GM18520 (cell line): Measurements from ENCODE around the gene PRRT3.

Experiments used
- ATAC-seq: cut with Tn5 transposase; IDR thresholded peaks from one replicate; pipeline ENCODE4 v1.9.1; 2021; ENCODE audit not compliant: unreplicated experiment

Gene PRRT3

DNA sequence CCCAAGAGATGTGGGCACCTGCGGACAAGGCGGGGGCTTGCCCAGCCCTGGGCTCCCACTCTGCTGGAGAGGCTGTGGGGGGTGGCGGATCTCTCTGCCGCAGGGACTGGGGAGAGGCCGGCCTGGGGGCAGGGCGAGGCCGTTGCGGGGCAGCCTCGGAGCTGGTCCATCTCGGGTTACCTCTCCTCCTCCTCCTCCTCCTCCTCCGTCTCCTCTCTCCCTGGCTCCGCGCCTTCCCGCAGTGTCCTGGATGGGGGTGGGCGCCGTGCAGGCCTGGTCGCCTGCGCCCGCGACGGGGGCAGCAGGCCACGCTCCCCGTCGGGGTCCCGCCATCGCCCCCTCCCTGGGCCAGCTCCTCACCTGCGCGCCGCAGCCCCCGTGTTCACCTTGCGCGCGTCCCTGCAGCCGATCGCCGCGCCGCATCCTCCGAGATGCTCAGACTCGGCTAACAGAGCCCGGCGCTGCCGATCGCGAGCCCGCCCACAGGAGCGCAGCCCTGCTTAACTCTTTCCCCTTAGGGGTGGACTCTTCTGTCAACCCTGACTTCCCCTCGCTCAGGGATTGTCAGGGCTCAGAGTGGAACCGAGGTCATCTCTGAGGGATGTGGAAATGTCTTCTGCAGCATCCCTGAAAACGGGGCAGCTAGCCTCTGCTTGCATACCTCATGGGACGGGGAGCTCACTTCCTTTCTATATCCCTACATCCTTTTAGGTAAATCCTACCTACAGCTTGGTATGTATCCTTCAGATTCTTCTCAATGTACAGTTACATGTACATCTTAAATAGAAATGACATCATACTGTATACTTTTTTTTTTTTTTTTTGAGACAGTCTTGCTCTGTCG, at the start of gene PRRT3:
Gene PRRT3, minus strand, starts transcription at position 447 of the 844 bp plus-strand sequence. CDS start 2,293 bp downstream, outside the sequence.
- ATAC-seq = peak; percentile 59

- no peak for ATAC-seq
Measured at GRCh38 chr3:10000686-10001085, 48.5 kb upstream of the PRRT3 start.

DNA sequence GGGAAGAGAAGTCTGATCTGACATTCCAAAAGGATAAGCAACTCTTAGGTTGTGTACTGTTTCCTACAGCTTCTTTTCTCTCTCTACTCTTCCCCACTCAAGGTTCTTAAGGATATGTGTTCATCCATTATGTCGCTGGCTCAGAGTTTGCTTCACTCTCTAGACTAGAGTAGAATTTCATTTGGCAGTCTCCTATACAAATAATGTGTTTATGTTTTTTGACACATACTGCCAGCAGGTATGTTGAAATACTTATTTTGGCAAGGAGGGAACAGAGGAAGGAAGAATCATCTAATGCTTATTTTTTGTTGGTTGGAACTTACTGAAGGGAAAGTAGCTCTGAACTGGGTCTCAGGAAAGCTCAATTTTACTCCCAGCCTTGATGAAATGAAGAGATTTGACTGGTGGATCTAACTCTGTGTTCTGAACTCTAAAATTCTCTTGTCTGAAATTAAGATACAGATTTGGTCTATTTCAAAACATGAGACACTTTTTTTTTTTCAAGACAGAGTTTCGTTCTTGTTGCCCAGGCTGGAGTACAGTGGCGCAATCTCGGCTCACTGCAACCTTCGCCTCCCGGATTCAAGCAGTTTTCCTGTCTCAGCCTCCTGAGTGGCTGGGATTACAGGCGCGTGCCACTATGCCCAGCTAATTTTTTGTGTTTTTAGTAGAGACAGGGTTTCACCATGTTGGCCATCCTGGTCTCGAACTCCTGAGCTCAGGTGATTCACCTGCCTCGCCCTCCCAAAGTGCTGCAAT, 42.1 kb upstream of the PRRT3 start:
- no peak for ATAC-seq

GRCh38 chr3:9986230-9986725, 34.1 kb upstream of the PRRT3 start:
- ATAC-seq = peak; percentile 22

DNA sequence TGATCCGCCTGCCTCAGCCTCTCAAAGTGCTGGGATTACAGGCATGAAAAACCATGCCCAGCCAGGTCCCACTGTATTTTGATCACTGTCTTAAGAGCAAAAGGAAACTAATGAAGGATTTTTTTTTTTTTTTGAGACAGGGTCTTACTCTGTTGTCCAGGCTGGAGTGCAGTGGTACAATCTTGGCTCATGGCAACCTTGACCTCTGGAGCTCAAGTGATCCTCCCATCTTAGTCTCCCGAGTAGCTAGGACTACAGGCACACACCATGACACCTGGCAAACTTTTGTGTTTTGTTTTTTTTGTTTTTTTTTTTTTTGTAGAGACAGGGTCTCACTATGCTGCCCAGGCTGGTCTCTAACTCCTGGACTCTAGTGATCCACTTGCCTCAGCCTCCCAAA, 28.0 kb upstream of the PRRT3 start:
- ATAC-seq = no peak

DNA sequence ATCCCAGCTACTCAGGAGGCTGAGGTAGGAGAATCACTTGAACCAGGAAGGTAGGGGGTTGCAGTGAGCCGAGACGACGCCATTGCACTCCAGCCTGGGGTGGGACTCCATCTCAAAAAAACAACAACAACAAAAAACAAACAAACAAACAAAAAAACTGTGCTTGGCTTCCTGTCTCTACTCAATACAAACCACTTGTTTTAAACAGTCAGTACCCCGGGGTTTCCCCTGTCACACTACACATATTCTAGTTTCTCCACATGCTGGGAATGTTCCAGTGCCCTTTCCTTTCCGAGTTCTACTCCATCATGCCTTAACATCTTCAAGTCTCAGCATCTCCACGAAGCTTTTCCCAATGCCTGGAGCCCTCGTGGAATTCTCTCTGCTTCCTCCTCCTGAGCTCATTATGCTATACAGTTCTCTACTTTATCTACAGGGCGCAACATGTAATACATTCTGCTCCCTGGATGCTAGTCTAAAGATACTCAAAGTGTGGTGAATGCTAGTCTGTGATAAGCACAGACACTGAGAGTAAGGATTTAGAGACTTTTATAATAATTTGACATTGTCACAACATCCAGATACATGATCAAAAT, 26.6 kb upstream of the PRRT3 start:
- no peak for ATAC-seq

DNA sequence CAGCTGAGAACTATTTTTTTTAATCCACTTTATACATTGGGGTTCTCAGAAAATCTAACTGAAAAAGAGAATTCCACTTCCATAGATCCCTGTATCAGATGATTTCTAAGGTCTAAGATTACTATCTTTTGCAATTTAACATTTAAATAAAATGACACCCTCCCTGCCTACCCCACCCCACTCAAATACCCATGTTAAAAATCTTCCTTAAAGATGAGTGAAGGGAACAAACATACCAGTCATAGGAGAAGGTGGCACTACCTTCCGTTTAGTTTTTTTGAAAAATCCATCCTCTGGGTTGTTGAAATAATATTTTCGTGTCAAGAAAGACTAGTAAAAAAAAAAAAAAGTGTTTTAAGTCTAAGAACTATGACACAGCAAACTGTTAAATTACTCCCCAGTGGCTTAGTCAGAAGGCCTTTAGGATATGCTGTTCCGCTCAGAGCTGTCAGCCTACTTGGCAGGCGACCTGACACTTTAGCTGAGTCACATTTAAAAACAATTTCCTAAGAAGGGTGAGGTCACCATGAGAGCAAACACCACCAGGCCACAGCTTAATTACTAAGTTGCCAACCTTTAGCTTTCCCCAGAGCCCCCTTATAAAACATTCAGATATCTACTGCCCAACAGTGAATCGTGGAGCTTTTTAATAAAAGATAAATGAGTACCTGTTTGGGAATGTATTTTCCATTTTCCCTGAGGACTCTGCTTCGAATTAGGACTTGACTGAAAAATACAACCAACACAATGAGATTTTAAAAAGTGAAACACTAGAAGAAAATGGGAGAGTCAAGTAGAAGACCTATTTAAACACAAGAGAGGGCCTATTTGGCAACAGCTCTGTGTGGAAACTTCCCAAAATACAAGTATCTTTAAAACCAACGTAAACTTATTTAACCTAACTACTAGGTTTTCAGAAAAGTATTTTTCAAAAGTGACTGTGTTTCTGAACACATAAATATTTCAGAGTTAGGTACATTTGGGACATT, 24.8 kb upstream of the PRRT3 start:
- no peak for ATAC-seq

GRCh38 chr3:9970020-9970652, 17.9 kb upstream of the PRRT3 start:
- ATAC-seq = no peak

DNA sequence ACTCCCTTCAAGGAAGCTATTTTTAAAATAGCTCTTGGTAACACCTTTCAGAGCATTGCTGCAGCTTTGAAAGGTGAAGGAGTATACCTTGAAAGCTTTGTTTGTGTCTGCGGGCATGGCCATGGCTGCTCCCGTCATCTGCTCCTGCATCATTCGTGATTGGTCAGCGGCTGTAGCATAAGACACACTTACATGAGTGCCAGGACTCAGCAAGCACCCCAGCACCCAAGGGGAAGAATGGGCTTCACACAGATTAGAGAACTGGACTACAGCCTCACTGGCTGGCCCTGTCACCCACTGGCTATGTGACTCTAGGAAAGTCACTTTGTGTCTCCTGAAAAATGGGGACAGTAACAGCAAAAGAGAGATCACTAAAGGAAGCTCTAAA, 17.4 kb upstream of the PRRT3 start:
- no peak for ATAC-seq

- no peak for ATAC-seq
Measured at GRCh38 chr3:9966841-9967240, 14.6 kb upstream of the PRRT3 start.

DNA sequence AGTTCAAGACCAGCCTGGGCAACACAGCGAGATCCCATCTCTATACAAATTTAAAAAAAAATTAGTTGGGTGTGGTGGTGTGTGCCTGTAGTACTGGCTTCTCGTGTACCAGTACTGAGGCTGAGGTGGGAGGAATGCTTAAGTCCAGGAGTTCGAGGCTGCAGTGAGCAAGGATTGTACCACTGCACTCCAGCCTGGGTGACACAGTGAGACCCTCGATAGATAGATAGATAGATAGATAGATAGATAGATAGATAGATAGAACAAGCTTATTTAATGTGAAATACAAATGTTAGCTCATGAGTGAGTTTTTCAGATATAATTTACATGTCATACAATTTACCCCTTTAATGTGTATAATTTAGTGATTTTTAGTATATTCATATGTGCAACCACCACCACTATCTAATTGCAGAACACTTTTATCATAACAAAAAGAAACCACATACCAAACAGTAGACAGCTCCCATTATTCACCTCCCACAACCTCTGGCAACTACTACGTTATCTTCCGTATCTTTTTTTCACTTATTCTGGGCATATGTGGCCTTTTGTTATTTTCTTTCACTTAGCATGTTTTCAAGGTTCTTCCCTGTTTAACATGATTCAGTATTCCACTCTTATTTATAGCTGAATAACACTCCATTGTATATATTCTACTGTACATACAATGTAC, 13.1 kb upstream of the PRRT3 start:
- no peak for ATAC-seq

DNA sequence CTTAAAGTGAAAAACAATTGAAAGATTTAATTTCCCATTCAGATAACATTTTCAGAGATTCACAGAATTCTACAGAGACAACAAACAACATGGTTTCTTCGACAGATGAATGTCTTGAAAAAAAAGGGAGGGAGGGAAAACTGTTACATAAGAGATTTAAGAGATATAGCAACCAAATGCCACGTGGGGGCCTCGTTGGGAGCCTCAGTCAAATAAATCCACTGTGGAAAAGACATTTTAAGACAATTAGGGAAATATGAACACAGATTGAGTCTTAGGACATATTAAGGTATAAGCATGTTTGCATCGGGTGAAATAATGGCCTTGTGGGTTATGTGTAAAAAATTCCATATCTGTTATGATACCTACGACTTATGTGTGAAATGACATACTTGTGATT, 5.0 kb upstream of the PRRT3 start:
- no peak for ATAC-seq

DNA sequence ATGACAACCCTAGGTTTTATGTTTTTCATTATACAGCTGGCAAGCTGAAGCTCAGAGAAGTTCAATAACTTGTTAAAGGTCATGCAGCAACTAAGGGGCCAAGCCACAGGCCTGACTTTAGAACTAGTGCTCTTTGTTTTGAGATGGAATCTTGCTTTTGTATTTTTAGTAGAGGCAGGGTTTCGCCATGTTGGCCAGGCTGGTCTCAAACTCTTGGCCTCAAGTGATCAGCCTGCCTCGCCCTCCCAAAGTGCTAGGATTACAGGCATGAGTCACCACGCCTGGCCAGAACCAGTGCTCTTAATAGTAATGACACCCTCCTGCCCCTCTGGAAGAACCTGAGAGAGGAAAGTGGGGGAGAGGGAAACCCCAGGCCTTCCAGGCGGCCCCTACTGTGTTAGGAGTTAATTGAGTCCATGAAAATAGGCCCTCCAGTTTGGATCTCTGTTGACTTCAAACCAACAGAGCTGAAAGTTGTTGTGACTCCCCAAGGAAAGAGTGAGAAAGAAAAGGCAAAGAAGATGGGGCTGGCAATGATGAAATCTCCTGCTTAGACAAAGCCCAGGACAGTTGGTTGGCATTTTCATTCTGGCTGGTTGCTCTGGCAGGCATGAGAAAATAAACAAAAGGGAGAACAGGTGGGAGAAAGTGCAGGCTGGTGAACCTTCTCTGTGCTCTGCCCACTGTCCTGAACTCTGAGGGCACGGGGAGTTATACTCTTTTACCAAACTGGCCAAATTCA, 3.6 kb upstream of the PRRT3 start:
- no peak for ATAC-seq

DNA sequence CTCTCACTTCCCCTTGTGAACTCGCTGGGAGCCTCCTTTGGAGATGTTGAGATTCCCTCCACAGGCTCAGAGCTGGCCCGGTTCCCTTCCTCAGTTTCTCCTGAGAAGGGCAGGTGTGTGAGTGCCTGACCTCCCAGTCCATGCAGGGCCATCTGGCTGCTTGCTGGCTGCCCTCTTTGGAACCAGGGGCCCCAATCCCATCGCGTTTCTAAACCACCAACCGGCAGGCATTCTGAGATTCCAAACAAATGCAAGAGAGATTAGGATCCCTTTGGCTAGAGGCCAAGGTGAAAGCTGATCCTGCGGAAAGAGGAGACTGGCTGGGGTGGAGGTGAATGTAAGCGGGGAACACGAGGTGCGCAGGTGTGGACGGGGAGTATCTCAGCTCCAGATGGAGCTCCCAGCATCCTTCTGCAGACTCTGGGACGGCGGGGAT, 2.9 kb upstream of the PRRT3 start:
- ATAC-seq = no peak

DNA sequence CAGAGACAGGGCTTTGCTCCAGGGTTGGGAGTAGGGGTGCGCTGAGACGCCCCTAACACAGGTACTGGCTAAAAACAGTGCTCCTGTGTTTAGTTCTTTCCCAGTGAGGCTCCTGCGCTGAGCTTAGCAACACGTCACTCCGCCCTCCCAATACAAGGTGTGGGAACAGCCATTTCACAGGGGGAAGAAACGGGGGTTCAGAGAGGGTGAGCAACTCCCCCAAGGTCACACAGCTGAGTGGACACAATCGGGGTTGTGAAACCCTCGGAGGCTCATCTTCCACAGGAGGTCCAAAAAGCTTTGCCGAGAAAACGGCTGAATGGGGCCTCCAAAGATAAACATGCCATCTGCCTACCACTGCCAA, 628 bp downstream of the PRRT3 start:
- ATAC-seq = no peak

GRCh38 chr3:9951126-9951525, 1.1 kb downstream of the PRRT3 start:
- ATAC-seq = no peak

DNA sequence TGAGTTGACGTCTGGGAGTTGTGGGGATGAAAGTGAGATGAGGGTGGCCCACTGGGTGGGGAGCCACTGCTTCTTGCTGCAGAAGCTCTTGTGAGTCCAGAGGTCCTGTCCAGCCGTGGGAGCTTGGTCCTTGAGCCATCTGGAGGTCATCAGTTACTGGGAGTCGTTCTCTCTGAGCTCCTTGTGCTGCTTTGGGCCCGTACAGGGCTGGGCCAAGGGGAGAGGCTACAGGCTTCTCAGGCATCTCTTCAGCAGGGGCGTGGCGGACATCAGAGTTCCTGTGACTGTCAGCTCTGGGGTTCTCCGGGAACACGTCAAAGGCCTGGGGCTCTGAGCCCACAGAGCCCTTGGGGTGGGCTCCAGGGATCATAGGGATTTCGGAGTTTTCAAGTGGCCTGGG, 2.6 kb downstream of the PRRT3 start:
- no peak for ATAC-seq

GRCh38 chr3:9949115-9949514, 3.1 kb downstream of the PRRT3 start:
- no peak for ATAC-seq

DNA sequence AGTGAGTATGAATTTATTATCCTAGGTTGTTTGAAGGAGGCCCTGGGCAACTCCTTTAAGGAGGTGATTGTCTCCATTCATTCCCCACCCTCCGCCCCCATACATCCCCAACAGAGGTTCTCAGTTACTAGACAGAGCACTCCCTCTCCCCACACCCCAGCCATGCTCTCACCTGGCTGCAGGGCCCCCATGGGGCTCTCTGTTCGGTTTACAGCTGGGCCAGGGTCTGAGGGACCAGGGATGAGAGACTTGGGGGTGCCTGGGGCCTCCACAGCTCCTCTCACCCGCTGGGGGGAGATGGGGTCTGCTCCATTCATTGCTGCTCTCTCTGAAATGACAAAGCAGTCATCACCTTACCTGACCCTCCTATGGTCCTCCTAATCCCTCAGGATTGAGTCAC, 3.6 kb downstream of the PRRT3 start:
- ATAC-seq = no peak
